Measurements from ENCODE around the gene USP17L25.
"Not testable (repeated sequence)": the region's sequence is repeated elsewhere in the genome, so short reads cannot be mapped to it uniquely, and the experiment has no call there.

USP17L25 gene

GRCh38 chr4:9329611-9330010 is at the start of gene USP17L25:
Gene USP17L25 (plus strand): TSS chr4:9329911. CDS start chr4:9329911, 0 bp downstream.
- DNase-seq (ENCODE audit: low read depth in 2 of 2); H3K4me3 ChIP-seq (replicated peaks in 1 of 2; ENCODE audit: low read depth in 2 of 2, low read length in 2 of 2): not testable (repeated sequence)

- H3K4me3 ChIP-seq (replicated peaks in 1 of 2; ENCODE audit: low read depth in 2 of 2, low read length in 2 of 2); DNase-seq (ENCODE audit: low read depth in 2 of 2): not testable (repeated sequence)
These were observed 5.5 kb upstream of the USP17L25 start for GRCh38 chr4:9324191-9324590.

- H3K4me3 ChIP-seq (replicated peaks in 1 of 2; ENCODE audit: low read depth in 2 of 2, low read length in 2 of 2); DNase-seq (ENCODE audit: low read depth in 2 of 2): not testable (repeated sequence)
These were observed 4.8 kb upstream of the USP17L25 start, which contains the start of gene USP17L24 for GRCh38 chr4:9324865-9325264. Gene USP17L24 (plus strand): TSS chr4:9325165. CDS start chr4:9325165, 0 bp downstream.

GRCh38 chr4:9334358-9334757 is 4.6 kb downstream of the USP17L25 start, which contains the start of gene USP17L26:
Gene USP17L26 (plus strand): TSS chr4:9334658. CDS start chr4:9334658, 0 bp downstream.
- not testable (repeated sequence) for H3K4me3 ChIP-seq (replicated peaks in 1 of 2; ENCODE audit: low read depth in 2 of 2, low read length in 2 of 2); DNase-seq (ENCODE audit: low read depth in 2 of 2)

- H3K4me3 ChIP-seq (replicated peaks in 1 of 2; ENCODE audit: low read depth in 2 of 2, low read length in 2 of 2); DNase-seq (ENCODE audit: low read depth in 2 of 2): not testable (repeated sequence)
These were observed 9.4 kb downstream of the USP17L25 start, which contains the start of gene USP17L5 for GRCh38 chr4:9339103-9339502. Gene USP17L5 (plus strand): TSS chr4:9339403. CDS start chr4:9339403, 0 bp downstream.

GRCh38 chr4:9343848-9344247 is 14.1 kb downstream of the USP17L25 start, which contains the start of gene USP17L27:
Gene USP17L27 (plus strand): TSS chr4:9344148. CDS start chr4:9344148, 0 bp downstream.
- not testable (repeated sequence) for DNase-seq (ENCODE audit: low read depth in 2 of 2); H3K4me3 ChIP-seq (replicated peaks in 1 of 2; ENCODE audit: low read depth in 2 of 2, low read length in 2 of 2)

GRCh38 chr4:9348593-9348992 is 18.9 kb downstream of the USP17L25 start, which contains the start of gene USP17L28:
Gene USP17L28 (plus strand): TSS chr4:9348893. CDS start chr4:9348893, 0 bp downstream.
- not testable (repeated sequence) for H3K4me3 ChIP-seq (replicated peaks in 1 of 2; ENCODE audit: low read depth in 2 of 2, low read length in 2 of 2); DNase-seq (ENCODE audit: low read depth in 2 of 2)

- not testable (repeated sequence) for DNase-seq (ENCODE audit: low read depth in 2 of 2); H3K4me3 ChIP-seq (replicated peaks in 1 of 2; ENCODE audit: low read depth in 2 of 2, low read length in 2 of 2)
These were observed 21.2 kb downstream of the USP17L25 start for GRCh38 chr4:9350866-9351265.

- not testable (repeated sequence) for DNase-seq (ENCODE audit: low read depth in 2 of 2); H3K4me3 ChIP-seq (replicated peaks in 1 of 2; ENCODE audit: low read depth in 2 of 2, low read length in 2 of 2)
These were observed 23.6 kb downstream of the USP17L25 start, which contains the start of gene USP17L29 for GRCh38 chr4:9353338-9353737. Gene USP17L29 (plus strand): TSS chr4:9353638. CDS start chr4:9353638, 0 bp downstream.

- not testable (repeated sequence) for H3K4me3 ChIP-seq (replicated peaks in 1 of 2; ENCODE audit: low read depth in 2 of 2, low read length in 2 of 2); DNase-seq (ENCODE audit: low read depth in 2 of 2)
These were observed 33.1 kb downstream of the USP17L25 start, which contains the start of gene USP17L30 for GRCh38 chr4:9362829-9363228. Gene USP17L30 (plus strand): TSS chr4:9363129. CDS start chr4:9363129, 0 bp downstream.

GRCh38 chr4:9379881-9380280 is 50.2 kb downstream of the USP17L25 start:
- not testable (repeated sequence) for H3K4me3 ChIP-seq (replicated peaks in 1 of 2; ENCODE audit: low read depth in 2 of 2, low read length in 2 of 2); DNase-seq (ENCODE audit: low read depth in 2 of 2)

All from cardiac fibroblast (primary cell).